NCI-H446 (cell line): Measurements from ENCODE around the gene TTC9C.
"Not testable (repeated sequence)": the region's sequence is repeated elsewhere in the genome, so short reads cannot be mapped to it uniquely, and the experiment has no call there.

Experiments
- DNase-seq, 2 experiments: peaks; one replicate each; lab custom pipeline; 2025; lab: John Stamatoyannopoulos, UW

The TTC9C gene

DNA sequence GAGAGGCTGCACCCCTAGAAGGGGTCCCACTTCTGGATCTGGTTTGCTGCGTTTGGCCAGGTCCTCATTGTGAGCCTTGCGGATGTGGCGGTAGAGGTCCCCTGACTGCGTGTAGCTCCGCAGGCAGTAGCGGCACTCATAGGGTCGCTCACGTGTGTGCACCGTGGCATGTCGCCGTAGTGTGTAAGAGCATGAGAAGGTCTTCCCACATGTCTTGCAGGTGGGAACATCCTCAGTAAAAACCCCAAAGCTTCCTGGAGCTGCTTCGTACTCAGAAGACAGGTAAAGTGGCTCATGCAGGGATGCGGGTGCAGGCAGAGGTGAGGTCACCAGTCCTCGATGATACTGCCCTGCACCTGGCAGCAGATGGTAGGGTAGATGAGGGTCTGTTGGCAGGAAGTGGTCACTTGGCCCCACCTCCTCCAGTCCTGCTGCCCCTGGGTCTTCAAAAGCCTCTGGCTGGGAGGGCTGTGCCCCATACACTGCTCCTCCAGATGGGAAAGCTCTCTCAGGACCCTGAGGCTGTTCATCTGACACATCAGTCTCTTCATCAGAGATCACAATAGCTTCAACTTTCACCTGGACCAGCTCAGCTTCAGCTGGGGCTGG, 24.0 kb downstream of the TTC9C start:
- no peak for DNase-seq

DNA sequence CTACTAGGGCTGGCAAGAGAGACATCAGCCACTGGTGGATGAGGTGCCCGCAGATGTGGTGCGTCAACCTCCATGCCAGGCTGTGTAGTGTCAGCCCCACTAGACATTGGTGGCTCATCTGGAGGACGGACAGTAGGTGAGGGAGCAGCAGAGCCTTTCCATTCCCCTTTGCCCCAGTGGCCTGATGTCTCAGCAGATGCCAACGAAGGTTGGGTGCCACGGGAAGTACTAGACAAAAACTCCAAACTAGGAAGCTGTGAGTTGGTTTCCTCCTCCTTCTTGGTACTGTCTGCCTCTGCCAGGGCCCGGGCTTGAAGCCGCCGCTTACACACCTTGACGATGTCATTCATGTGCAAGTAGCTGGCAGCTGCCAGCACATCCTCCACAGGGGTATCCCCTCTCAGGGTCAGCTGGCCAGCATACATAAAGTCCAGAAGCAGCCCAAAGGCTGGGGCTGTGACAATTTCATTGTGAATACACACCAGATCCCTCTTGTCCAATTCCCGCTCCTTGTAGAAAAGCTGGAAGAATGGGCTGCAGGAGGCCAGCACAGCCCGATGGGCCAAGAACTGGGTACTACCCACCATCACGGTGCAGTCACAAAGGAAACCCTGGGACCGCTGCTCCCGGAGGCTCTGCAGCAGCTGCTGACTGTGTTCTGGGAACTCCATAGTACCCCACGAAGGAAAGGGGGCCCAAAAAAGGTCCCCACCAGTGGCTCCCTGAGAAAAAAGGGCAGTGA, 24.9 kb downstream of the TTC9C start:
- no peak for DNase-seq

DNA sequence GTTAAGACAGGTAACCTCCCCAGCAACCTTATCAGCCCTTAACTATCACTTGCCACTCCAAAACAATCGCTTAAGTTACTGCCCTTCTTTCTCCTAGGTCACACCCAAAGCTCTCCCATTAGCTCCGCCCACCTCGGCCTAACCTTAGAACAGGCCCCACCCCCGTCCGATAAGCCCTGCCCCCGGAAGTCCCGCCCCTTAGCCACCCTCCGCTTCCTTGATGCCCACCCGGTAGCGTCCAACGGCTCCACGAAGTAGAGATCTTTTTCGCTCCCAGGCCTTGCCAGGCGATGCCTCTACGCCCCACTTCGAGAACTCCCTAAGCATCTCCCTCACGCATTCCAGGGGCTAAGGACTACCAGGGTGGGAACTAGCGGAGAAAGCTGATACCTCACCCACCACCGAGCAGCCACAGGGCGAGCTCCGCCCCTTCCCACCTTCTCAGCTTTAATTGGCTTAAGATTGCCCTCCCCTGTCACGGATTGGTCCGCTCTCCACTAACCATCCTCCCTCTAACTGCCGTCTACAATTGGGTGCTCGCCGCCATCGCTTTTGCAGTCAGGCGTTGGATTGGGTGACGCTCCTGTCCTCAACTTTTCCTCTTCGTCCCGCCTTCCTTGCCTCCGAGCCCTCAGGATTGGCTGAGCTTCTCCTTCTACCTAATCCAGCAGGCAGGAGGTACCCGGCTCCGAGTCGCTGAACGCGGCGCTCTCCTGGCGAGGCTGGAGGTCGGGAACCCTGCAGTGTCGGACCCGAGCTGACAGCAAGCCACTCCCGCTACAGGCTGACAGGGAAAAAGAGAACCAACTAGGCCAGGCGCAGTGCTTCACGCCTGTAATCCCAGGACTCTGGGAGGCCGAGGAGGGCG, 25.7 kb downstream of the TTC9C start, which contains the start of gene ZBTB3:
TSS of gene ZBTB3 (minus strand) at position 425 of the 868 bp plus-strand sequence. CDS start 496 bp downstream, outside the sequence.
- DNase-seq = peak; percentile 99

GRCh38 chr11:62755086-62755615, 26.9 kb downstream of the TTC9C start:
- no peak for DNase-seq

DNA sequence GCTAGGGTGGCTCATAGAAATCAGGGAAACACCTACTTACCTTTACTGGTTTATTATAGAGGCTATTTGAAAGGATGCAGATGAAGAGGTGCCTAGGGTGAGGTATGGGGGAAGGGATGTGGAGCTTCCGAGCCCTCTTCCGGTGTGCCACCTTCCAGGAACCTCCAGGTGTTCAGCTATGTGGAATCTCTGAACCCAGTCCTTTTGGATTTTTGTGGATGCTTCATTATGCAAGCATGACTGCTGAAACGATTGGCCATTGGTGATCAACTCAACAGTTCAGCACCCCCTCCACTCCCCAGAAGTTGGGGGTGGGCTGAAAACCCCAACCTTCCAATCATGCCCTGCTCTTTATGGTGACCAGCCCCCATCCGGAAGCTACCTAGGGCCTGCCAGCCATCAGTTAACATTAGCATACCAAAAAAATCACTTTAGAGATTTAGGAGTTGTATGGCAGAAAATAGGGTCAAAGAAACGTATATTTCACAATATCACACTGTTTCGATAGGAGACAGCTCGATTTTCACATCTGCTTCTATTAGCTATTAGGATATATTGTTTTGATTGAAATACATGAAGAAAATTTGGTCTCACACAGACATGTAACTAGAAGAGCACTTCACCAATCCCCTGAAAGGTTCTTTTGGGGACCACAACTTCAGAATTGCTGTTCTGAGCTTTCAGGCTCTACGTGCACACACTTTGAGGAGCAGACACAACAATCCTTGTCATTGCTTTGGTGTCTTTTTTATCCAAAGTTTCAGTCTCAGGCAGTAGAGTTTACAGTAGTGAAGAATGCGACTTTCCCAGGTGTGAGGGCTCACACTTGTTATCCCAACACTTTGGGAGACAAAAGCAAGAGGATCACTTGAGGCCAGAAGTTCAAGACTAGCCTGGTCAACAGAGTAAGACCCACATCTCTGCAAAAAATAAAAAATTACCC, 29.8 kb downstream of the TTC9C start:
- DNase-seq = no peak

GRCh38 chr11:62760867-62761227, 32.6 kb downstream of the TTC9C start:
- DNase-seq = not testable (repeated sequence)

GRCh38 chr11:62770778-62771143, 42.5 kb downstream of the TTC9C start:
- no peak for DNase-seq

DNA sequence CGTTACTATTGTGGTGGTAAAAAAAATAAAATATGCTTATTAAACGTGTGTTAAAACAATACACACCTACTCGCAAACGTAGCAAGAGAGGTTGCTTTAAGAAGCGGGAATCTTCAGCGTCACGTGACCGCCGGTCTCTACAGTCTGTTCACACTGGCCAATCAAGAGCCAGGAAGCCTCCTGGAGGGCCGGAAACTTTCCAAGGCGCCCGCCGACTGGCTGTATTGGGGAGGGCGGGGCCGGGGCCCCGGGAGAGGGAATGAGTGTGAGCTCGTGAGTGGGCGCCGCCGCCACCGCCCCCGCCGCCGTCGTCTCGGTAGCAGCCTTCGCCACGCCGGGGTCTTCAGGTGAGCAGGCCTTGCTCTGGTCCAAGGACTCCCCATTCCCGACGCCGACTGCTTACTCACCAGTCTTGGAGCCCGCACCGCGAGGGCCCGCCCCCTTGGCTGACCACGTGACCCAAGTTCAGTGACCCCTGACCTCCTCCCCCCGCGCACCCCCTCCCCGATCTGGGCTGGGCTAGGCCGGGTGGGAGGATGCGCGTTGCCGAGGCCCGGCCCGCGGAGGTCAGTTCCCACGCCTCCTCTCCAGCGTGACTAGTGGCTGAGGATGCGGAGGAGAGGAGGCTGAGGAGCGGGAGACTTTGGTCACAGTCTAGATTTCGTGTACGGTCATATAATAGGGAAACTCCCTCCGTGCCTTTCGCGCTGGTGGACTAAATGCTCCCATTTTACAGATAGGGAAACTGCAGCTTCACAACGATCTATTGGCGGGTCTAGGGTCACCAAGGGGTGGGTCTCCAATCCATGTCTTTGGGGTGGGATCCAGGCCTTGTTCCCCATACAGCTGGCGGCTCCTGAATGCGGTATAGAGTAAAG, 43.1 kb downstream of the TTC9C start, which contains the start of gene TAF6L:
TSS of gene TAF6L (plus strand) at position 253 of the 878 bp plus-strand sequence. CDS start 4,388 bp downstream, outside the sequence.
- DNase-seq = peak; percentile 97 to 98

DNA sequence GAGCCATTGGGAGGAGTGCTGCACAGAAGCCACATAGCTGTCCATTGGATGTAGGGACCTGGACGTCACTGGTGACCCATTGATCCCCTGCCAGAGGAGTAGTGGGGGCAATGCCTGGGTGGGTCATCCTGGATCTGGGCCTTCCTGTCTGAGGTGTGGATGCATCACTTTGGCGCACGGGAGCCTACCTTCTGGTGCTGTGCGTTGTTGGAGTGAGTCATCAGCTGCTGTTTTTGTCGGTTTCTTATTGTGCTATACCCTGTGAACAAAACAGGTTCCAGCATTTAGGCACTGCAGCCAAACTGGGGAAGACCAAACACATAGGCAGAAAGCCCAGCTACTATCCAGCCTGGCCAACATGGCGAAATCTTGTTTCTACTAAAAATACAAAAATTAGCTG, 46.1 kb downstream of the TTC9C start:
- no peak for DNase-seq

DNA sequence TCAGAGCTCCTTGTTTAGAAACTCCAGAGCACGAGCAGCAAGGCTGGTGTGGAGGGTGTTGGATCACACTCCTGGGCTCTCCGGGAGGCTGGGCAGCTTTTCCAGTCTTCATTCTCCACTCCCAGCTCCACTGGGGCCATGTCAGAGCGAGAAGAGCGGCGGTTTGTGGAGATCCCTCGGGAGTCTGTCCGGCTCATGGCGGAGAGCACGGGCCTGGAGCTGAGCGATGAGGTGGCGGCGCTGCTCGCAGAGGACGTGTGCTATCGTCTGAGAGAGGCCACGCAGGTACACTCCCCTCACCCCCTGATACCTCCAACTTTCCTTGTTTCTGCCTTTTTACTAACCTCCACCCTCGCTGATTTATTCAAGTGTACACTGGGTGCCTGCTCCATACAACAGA, 47.4 kb downstream of the TTC9C start:
- DNase-seq = no peak

DNA sequence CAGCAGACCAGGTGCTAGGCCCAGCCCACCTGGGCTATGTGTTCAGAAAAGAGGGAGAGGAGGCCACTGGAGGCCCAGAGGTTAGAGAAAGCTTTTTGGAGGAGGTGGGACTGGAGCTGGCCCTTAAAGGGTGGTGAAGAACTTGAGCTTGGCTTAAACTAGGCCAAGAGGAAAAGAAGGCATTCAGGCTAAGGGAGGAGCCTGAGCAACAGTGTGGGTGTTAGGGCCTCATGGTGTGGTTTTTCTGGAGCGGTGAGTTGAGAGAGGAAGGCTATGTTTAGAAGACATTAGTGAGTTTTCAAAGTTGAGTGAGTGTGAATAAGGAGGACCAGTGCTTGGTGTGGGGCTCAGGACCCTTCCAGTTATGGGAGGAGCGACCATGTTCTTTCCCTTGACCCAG, 49.1 kb downstream of the TTC9C start:
- DNase-seq = no peak

DNA sequence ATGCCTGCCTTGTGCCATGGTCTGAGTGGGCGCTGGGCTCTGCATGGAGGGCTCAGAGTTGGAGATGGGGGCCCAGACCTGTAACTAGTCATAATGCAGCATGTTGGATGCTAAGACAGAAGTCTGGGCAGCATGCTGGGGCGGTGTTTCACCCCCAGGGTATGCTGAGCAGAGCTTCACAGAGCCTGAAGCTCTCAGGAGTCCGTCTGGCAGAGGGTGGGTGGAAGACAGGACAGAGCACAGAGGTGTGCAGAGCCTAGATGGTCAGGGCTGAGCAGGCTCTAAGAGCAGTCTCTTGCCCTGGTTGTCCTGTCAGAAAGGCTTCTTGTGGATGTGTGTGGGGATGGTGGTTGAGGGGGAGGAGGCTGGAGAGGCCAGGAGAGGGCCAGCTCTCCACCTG, 50.2 kb downstream of the TTC9C start:
- no peak for DNase-seq

- no peak for DNase-seq
Measured at GRCh38 chr11:62782753-62783152, 54.5 kb downstream of the TTC9C start.

DNA sequence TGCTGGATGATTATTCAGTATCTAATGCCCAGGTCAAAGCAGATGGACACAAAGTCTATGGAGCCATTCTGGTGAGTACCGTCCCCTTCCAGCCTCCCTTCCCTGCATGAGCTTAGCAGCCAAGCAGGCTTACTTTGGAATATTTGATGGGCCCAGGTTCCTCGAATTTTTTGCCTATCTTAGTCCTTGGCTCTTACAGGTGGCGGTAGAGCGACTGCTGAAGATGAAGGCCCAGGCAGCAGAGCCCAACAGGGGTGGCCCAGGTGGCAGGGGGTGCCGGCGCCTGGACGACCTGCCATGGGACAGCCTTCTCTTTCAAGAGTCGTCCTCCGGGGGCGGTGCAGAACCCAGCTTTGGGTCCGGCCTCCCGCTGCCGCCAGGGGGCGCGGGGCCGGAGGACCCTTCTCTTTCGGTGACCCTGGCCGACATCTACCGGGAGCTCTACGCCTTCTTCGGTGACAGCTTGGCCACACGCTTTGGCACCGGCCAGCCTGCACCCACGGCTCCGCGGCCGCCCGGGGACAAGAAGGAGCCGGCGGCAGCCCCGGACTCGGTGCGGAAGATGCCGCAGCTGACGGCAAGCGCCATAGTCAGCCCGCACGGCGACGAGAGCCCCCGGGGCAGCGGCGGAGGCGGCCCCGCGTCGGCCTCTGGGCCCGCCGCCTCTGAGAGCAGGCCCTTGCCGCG, 58.2 kb downstream of the TTC9C start:
- DNase-seq = peak; percentile 14 to 83

- DNase-seq = peak; percentile 97 to 98
Measured at GRCh38 chr11:62787005-62787759, 58.9 kb downstream of the TTC9C start, which contains the start of gene TMEM179B. Gene TMEM179B, plus strand, starts transcription at chr11:62787402. Its CDS starts 30 bp downstream, at chr11:62787432.
